GM12878 (cell line): Measurements from ENCODE around the gene HHIP. TPM values are rescaled to one million over a fixed set of nuclear protein-coding genes. Genes with fewer than 3 reads are reported as not detected.

ENCODE experiments used
- ATAC-seq: fragments of 200-7000 bp; cut with Tn5 transposase; 3 replicates; pipeline ENCODE4 v1.9.1; 2020; ENCODE audit warnings: mild to moderate bottlenecking, moderate library complexity
- BruUV-seq: library from RNA; stranded (reverse); fragments of 400-500 nt; replicated peaks from 2 replicates; lab custom pipeline; 2021; lab: Mats Ljungman, UMichigan
- CTCF ChIA-PET: fragments of 300-600 bp; sonication (Branson Sonifier 250); formaldehyde crosslinking; extraction: SDS; loops from one replicate; lab custom pipeline; 2021; ENCODE audit warnings: inconsistent platforms; lab: Yijun Ruan, JAX
- POLR2A ChIA-PET: fragments of 350-600 bp; formaldehyde crosslinking; extraction: SDS; loops from one replicate; lab custom pipeline; 2021; ENCODE audit warnings: inconsistent platforms; lab: Charles Lee
- RAD21 ChIA-PET: fragments of 300-600 bp; sonication (Branson Sonifier 250); formaldehyde crosslinking; loops from one replicate; lab custom pipeline; 2023; ENCODE audit warnings: antibody characterized with exemption; ENCODE audit not compliant: unreplicated experiment; lab: Charles Lee
- SMC1A ChIA-PET: fragments of 300-600 bp; sonication (Branson Sonifier 250); formaldehyde crosslinking; loops from one replicate; lab custom pipeline; 2023; ENCODE audit not compliant: unreplicated experiment, uncharacterized antibody; lab: Charles Lee
- DNase-seq: peaks from one replicate; pipeline ENCODE4 v3.0.0-alpha.2; 2011; ENCODE audit warnings: low read depth, low spot score
- FAIRE-seq: peaks from 3 replicates; lab custom pipeline; 2011; peaks lifted over from hg19 to GRCh38; lab: Jason Lieb, UNC
- H2AFZ ChIP-seq: 2 replicates; pipeline ENCODE4 v1.6.0; 2011; ENCODE audit warnings: low read depth, low read length, control low read depth; ENCODE audit not compliant: control insufficient read depth
- H3K27ac ChIP-seq: 2 replicates; pipeline ENCODE4 v1.5.1; 2011; ENCODE audit warnings: control low read depth; ENCODE audit not compliant: control insufficient read depth, insufficient read depth
- H3K27me3 ChIP-seq, 2 experiments: replicated peaks in 1 of 2; 2 replicates each; pipeline versions ENCODE4 v1.6.0 to v1.6.1; 2011; ENCODE audit warnings: low read length in 1 of 2; ENCODE audit not compliant: control insufficient read depth in 2 of 2, insufficient read depth in 2 of 2
- H3K36me3 ChIP-seq, 2 experiments: 2 replicates each; pipeline ENCODE4 v1.5.1; 2011; ENCODE audit warnings: low read length in 1 of 2; ENCODE audit not compliant: control insufficient read depth in 2 of 2, insufficient read depth in 2 of 2
- H3K4me1 ChIP-seq: 2 replicates; pipeline ENCODE4 v1.6.1; 2011; ENCODE audit warnings: mild to moderate bottlenecking, low read length, moderate library complexity, mixed read lengths; ENCODE audit not compliant: control insufficient read depth, insufficient read depth
- H3K4me2 ChIP-seq: 2 replicates; pipeline ENCODE4 v1.6.0; 2011; ENCODE audit warnings: control low read depth; ENCODE audit not compliant: control insufficient read depth, insufficient read depth
- H3K4me3 ChIP-seq: fragments of 200-600 bp; sonication (generic); 2 replicates; pipeline ENCODE4 v1.5.1; 2016
- H3K79me2 ChIP-seq: 2 replicates; pipeline ENCODE4 v1.6.0; 2011; ENCODE audit warnings: low read length; ENCODE audit not compliant: control insufficient read depth, insufficient read depth
- H3K9ac ChIP-seq: 2 replicates; pipeline ENCODE4 v1.8.0; 2011; ENCODE audit warnings: low read length, control low read depth, mixed read lengths; ENCODE audit not compliant: control insufficient read depth, insufficient read depth
- H3K9me3 ChIP-seq: replicated peaks from 3 replicates; pipeline ENCODE4 v1.5.1; 2011; ENCODE audit warnings: mild to moderate bottlenecking, low read length; ENCODE audit not compliant: control insufficient read depth, insufficient read depth
- H4K20me1 ChIP-seq: 2 replicates; pipeline ENCODE4 v1.6.0; 2011; ENCODE audit not compliant: control insufficient read depth, insufficient read depth
- CUX1 ChIP-seq: IDR thresholded peaks from 2 replicates; pipeline ENCODE4 v1.6.1; 2012; ENCODE audit warnings: improper control_type of control experiment, low read depth, low read length; ENCODE audit not compliant: insufficient replicate concordance
- DPF2 ChIP-seq: fragments of 450-650 bp; IDR thresholded peaks from 2 replicates; pipeline ENCODE4 v1.6.1; 2017; ENCODE audit warnings: mild to moderate bottlenecking
- FOXM1 ChIP-seq: IDR thresholded peaks from 2 replicates; pipeline ENCODE4 v1.6.1; 2012; ENCODE audit warnings: low read depth, mild to moderate bottlenecking, inconsistent platforms, low read length, moderate library complexity
- MTA3 ChIP-seq: IDR thresholded peaks from 2 replicates; pipeline ENCODE4 v1.6.1; 2012; ENCODE audit warnings: low read length, inconsistent platforms, borderline replicate concordance
- RELA ChIP-seq: fragments of 450-650 bp; IDR thresholded peaks from 2 replicates; pipeline ENCODE4 v1.8.0; 2014; ENCODE audit warnings: borderline replicate concordance; ENCODE audit not compliant: partially characterized antibody
- REST ChIP-seq: IDR thresholded peaks from 2 replicates; pipeline ENCODE4 v1.6.1; 2012; ENCODE audit warnings: mild to moderate bottlenecking, low read depth, low read length
- RFX5 ChIP-seq: IDR thresholded peaks from 2 replicates; pipeline ENCODE4 v1.6.1; 2011; ENCODE audit warnings: low read depth, low read length, improper control_type of control experiment
- STAT1 ChIP-seq: fragments of 450-650 bp; conservative IDR thresholded peaks from 2 replicates; pipeline ENCODE4 v1.6.1; 2014; ENCODE audit warnings: antibody characterized with exemption, mild to moderate bottlenecking
- TARDBP ChIP-seq: IDR thresholded peaks from 2 replicates; pipeline ENCODE4 v1.6.1; 2016; ENCODE audit warnings: borderline replicate concordance
- TCF3 ChIP-seq: IDR thresholded peaks from 2 replicates; pipeline ENCODE4 v1.6.1; 2012; ENCODE audit warnings: low read depth, mild to moderate bottlenecking, low read length, borderline replicate concordance; ENCODE audit not compliant: insufficient read depth
- ZBTB33 ChIP-seq: fragments of 450-650 bp; IDR thresholded peaks from 2 replicates; pipeline ENCODE4 v1.6.1; 2017; ENCODE audit warnings: mild to moderate bottlenecking
- ZSCAN29 ChIP-seq: fragments of 450-650 bp; IDR thresholded peaks from 2 replicates; pipeline ENCODE4 v1.6.1; 2017; ENCODE audit warnings: mild to moderate bottlenecking, moderate library complexity
- WGBS: methylation state at CpG from one replicate; pipeline ENCODE4 v1.1.6; 2016; ENCODE audit warnings: low lambda C conversion rate; ENCODE audit not compliant: insufficient replicate concordance, insufficient coverage; ENCODE audit errors: missing lambda C conversion rate; 5-methylcytosine and 5-hydroxymethylcytosine counted together
- in situ Hi-C: fragments of 300-500 bp; cut with MboI; formaldehyde crosslinking; loops from 9 replicates; pipeline ENCODE4 v1.14.3; 2018; ENCODE audit warnings: mixed read lengths
- intact Hi-C: fragments of 100-400 bp; cut with micrococcal nuclease; formaldehyde crosslinking; loops from one replicate; pipeline ENCODE4 v1.14.2; 2022; ENCODE audit not compliant: unreplicated experiment
- polyA plus RNA-seq, 11 experiments: library from polyadenylated mRNA; depleted of rRNA in 4 of 11; unstranded in 6 of 11; stranded (reverse) in 5 of 11; fragments of >200 nt; fragmentation: Nextera tagmentation in 4 of 11; fragmentation: Illumina TruSeq in 1 of 11; extraction: Ambion mirVana in 4 of 11; extraction: Trizol in 1 of 11; gene quantifications; 1 replicate in 1 of 11; 2 replicates in 10 of 11; pipeline versions ENCODE4 v1.2.1 to v1.2.3, GENCODE V29; 2011 to 2016; ENCODE audit warnings: inconsistent platforms in 2 of 11, missing spikeins in 2 of 11, low read depth in 1 of 11
- total RNA-seq, 4 experiments: library from RNA; depleted of rRNA in 3 of 4; stranded (reverse); fragments of >200 nt in 3 of 4; fragmentation: Illumina TruSeq in 1 of 4; extraction: Trizol in 1 of 4; gene quantifications; 2 replicates each; pipeline versions ENCODE4 v1.2.1 to v1.2.3, GENCODE V29; 2013 to 2021

Gene HHIP
- total and polyA plus RNA-seq, 10 of the 15 experiments (the other 5 are each of a cell fraction or from before 2014, with no cell fraction given) = 0.06 to 0.56 (median 0.24) TPM; not detected in 1

DNA sequence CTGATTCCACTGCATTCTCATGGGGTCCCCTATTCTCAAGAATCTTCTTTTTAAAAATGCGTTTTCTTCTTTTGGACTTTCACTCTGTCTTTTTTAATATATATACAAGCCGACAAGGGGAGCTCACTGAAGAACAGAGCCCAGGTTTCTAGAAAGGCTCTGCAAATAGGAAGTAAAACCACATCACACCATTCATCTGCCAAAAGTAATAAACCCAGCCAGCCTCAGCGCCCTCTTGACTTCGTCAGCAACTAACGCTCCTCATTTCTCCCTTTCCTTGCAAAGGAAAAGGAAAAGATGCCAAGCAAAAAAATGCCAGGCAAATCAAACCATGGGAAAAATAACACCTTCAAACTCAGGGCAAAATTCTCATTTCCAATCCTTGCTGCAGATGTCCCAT is 136.4 kb downstream of the HHIP start:
- H3K4me1 ChIP-seq = no peaks in the 10 kb centered on the region
- FAIRE-seq (no peak), ATAC-seq (no peak), DNase-seq (no peak)
- POLR2A ChIA-PET = no interaction called here
- SMC1A ChIA-PET = interaction anchor here (0.6 to 1.4 kb wide), 6 partner anchors 9 to 286 kb away, joined by 3 to 4 read pairs (median 4); no protein-coding TSS in a partner anchor
- intact Hi-C loops = no loop called here
- H4K20me1 ChIP-seq = no peaks in the 10 kb centered on the region
- no peak overlapping the region for H2AFZ ChIP-seq
- no peak overlapping the region for H3K4me2 ChIP-seq
- H3K36me3 ChIP-seq = no peaks in the 10 kb centered on the region
- WGBS = 53% methylated on average over 5 of the region's 5 CpGs
- in situ Hi-C loops = loop anchor here (10.0 kb wide), 1 partner anchor 608 kb away; no protein-coding TSS in a partner anchor
- no peaks in the 10 kb centered on the region for H3K79me2 ChIP-seq
- RAD21 ChIA-PET = interaction anchor here (0.9 to 1.1 kb wide), 3 partner anchors 120 to 277 kb away, joined by 3 read pairs; no protein-coding TSS in a partner anchor
- CTCF ChIA-PET = interaction anchor here (0.7 to 1.3 kb wide), 3 partner anchors 121 to 275 kb away, joined by 3 read pairs; no protein-coding TSS in a partner anchor
- no peak overlapping the region for H3K27ac ChIP-seq
- TF ChIP-seq STAT1 (no peak), DPF2 (no peak), MTA3 (no peak), ZBTB33 (no peak), RELA (no peak), FOXM1 (no peak), CUX1 (no peak), ZSCAN29 (no peak), REST (no peak), TARDBP (no peak), RFX5 (no peak), TCF3 (no peak)
- H3K27me3 ChIP-seq = no peaks in the 10 kb centered on the region
- no peak overlapping the region for H3K4me3 ChIP-seq
- no peaks in the 10 kb centered on the region for H3K9me3 ChIP-seq
- BruUV-seq = no TSS peak
- H3K9ac ChIP-seq = no peak overlapping the region
